Nephron (organoid): ENCODE results near the gene CSMD2.

Experiments
- H3K27ac Mint-ChIP-seq, 3 experiments: 2 replicates each; pipeline ENCODE4 v1.8.0; 2020; ENCODE audit warnings: mixed read lengths in 3 of 3, mild to moderate bottlenecking in 2 of 3, moderate library complexity in 1 of 3
- H3K27me3 Mint-ChIP-seq: 2 replicates; pipeline ENCODE4 v1.8.0; 2021; ENCODE audit warnings: low read depth, mild to moderate bottlenecking, moderate library complexity, mixed read lengths
- H3K36me3 Mint-ChIP-seq: 2 replicates; pipeline ENCODE4 v1.8.0; 2020; ENCODE audit warnings: low read depth, mixed read lengths
- H3K4me1 Mint-ChIP-seq: 2 replicates; pipeline ENCODE4 v1.8.0; 2020; ENCODE audit warnings: mixed read lengths
- H3K4me3 Mint-ChIP-seq, 3 experiments: 2 replicates each; pipeline ENCODE4 v1.8.0; 2020; ENCODE audit warnings: mild to moderate bottlenecking in 3 of 3, mixed read lengths in 3 of 3, moderate library complexity in 2 of 3
- H3K9me3 Mint-ChIP-seq: 2 replicates; pipeline ENCODE4 v1.8.0; 2020; ENCODE audit warnings: mixed read lengths
- CTCF ChIP-seq, 3 experiments: fragments of 200-600 bp; sonication (generic); IDR thresholded peaks; one replicate each; pipeline ENCODE4 v1.5.0; 2021; ENCODE audit warnings: antibody characterized with exemption in 3 of 3; ENCODE audit not compliant: unreplicated experiment in 3 of 3

CSMD2 gene

GRCh38 chr1:33810571-33810970 lies 354.5 kb downstream of the CSMD2 start:
- H3K4me1 Mint-ChIP-seq = no peaks in the 10 kb centered on the region
- H3K4me3 Mint-ChIP-seq = no peak overlapping the region
- no peaks in the 10 kb centered on the region for H3K36me3 Mint-ChIP-seq
- H3K27me3 Mint-ChIP-seq = peaks cover 3% of the 10 kb centered on the region
- H3K9me3 Mint-ChIP-seq = peaks cover 22% of the 10 kb centered on the region
- H3K27ac Mint-ChIP-seq = no peak overlapping the region
- TF ChIP-seq CTCF (IDR thresholded peaks at IDR 0.05; ENCODE audit: unreplicated experiment in 3 of 3) = no peak

- H3K4me1 Mint-ChIP-seq = no peaks in the 10 kb centered on the region
- TF ChIP-seq CTCF (IDR thresholded peaks at IDR 0.05; ENCODE audit: unreplicated experiment in 3 of 3) = no peak
- H3K4me3 Mint-ChIP-seq = no peak overlapping the region
- H3K36me3 Mint-ChIP-seq = no peaks in the 10 kb centered on the region
- no peaks in the 10 kb centered on the region for H3K27me3 Mint-ChIP-seq
- H3K27ac Mint-ChIP-seq = no peak overlapping the region
- peaks cover 21% of the 10 kb centered on the region for H3K9me3 Mint-ChIP-seq
Observed at GRCh38 chr1:33805988-33806387, 359.0 kb downstream of the CSMD2 start.

GRCh38 chr1:33802268-33802667 lies 362.8 kb downstream of the CSMD2 start:
- H3K36me3 Mint-ChIP-seq = no peaks in the 10 kb centered on the region
- H3K27ac Mint-ChIP-seq = no peak overlapping the region
- H3K9me3 Mint-ChIP-seq = peaks cover 13% of the 10 kb centered on the region
- H3K4me3 Mint-ChIP-seq = no peak overlapping the region
- no peaks in the 10 kb centered on the region for H3K4me1 Mint-ChIP-seq
- no peak for TF ChIP-seq CTCF (IDR thresholded peaks at IDR 0.05; ENCODE audit: unreplicated experiment in 3 of 3)
- H3K27me3 Mint-ChIP-seq = peaks cover 5% of the 10 kb centered on the region

- Mint-ChIP-seq H3K4me1 (no peaks in the 10 kb centered on the region), H3K4me3 (no peak overlapping the region), H3K36me3 (peaks cover 4% of the 10 kb centered on the region), H3K27me3 (peaks cover 8% of the 10 kb centered on the region), H3K27ac (no peak overlapping the region), H3K9me3 (peaks cover 23% of the 10 kb centered on the region)
- no peak for TF ChIP-seq CTCF (IDR thresholded peaks at IDR 0.05; ENCODE audit: unreplicated experiment in 3 of 3)
Observed at GRCh38 chr1:33797849-33798248, 367.2 kb downstream of the CSMD2 start.

GRCh38 chr1:33792651-33793050 lies 372.4 kb downstream of the CSMD2 start:
- Mint-ChIP-seq H3K27me3 (peaks cover 3% of the 10 kb centered on the region), H3K4me3 (no peak overlapping the region), H3K9me3 (peaks cover 19% of the 10 kb centered on the region), H3K4me1 (no peaks in the 10 kb centered on the region), H3K36me3 (peaks cover 4% of the 10 kb centered on the region), H3K27ac (no peak overlapping the region)
- TF ChIP-seq CTCF (IDR thresholded peaks at IDR 0.05; ENCODE audit: unreplicated experiment in 3 of 3) = no peak

GRCh38 chr1:33792216-33792615 lies 372.8 kb downstream of the CSMD2 start:
- Mint-ChIP-seq H3K27ac (no peak overlapping the region), H3K4me3 (no peak overlapping the region), H3K4me1 (no peaks in the 10 kb centered on the region), H3K36me3 (peaks cover 4% of the 10 kb centered on the region), H3K27me3 (peaks cover 3% of the 10 kb centered on the region), H3K9me3 (peaks cover 17% of the 10 kb centered on the region)
- TF ChIP-seq CTCF (IDR thresholded peaks at IDR 0.05; ENCODE audit: unreplicated experiment in 3 of 3) = no peak
